ENCODE measurements around the gene ITIH1. TPM values are rescaled to one million over a fixed set of nuclear protein-coding genes. Genes with fewer than 3 reads are reported as not detected.

ITIH1 gene
- total RNA-seq, 1 experiment from 2014 or later = 0.47 TPM

- BruUV-seq (replicated peaks) = no TSS peak
- CTCF ChIA-PET = interaction anchor here (0.7 to 1.2 kb wide), 3 partner anchors 15 to 44 kb away, joined by 3 to 4 read pairs (median 4); partner anchors contain the start of genes ITIH1 and NEK4
- H3K9me3 Mint-ChIP-seq (ENCODE audit: low read depth, unreplicated experiment) = no peaks in the 10 kb centered on the region
Observed at GRCh38 chr3:52792961-52793695, 15.7 kb downstream of the ITIH1 start.

GRCh38 chr3:52793702-52794611, 16.6 kb downstream of the ITIH1 start:
- H3K4me1 Mint-ChIP-seq (ENCODE audit: low read depth, unreplicated experiment) = no peaks in the 10 kb centered on the region
- peaks cover 47% of the 10 kb centered on the region for H3K27me3 Mint-ChIP-seq (ENCODE audit: unreplicated experiment)
- intact Hi-C loops (cut with micrococcal nuclease; ENCODE audit: unreplicated experiment) = no loop called here
- H3K4me3 Mint-ChIP-seq (ENCODE audit: low read depth, unreplicated experiment) = no peak overlapping the region
- no TSS peak for BruUV-seq (replicated peaks)
- no peak overlapping the region for H3K27ac Mint-ChIP-seq (ENCODE audit: unreplicated experiment)
- no peaks in the 10 kb centered on the region for H3K9me3 Mint-ChIP-seq (ENCODE audit: low read depth, unreplicated experiment)
- H3K36me3 Mint-ChIP-seq (ENCODE audit: insufficient read depth, unreplicated experiment) = no peaks in the 10 kb centered on the region
- no peak for DNase-seq
- CTCF ChIA-PET = interaction anchor here (0.7 kb wide), 1 partner anchor 43 kb away, joined by 4 read pairs; no protein-coding TSS in a partner anchor
- TF ChIP-seq CTCF (IDR thresholded peaks at IDR 0.05; ENCODE audit: unreplicated experiment) = no peak

More at GRCh38 chr3:52792961-52793695, 15.7 kb downstream of the ITIH1 start:
- Mint-ChIP-seq H3K36me3 (ENCODE audit: insufficient read depth, unreplicated experiment) (no peaks in the 10 kb centered on the region), H3K27me3 (ENCODE audit: unreplicated experiment) (peaks cover 55% of the 10 kb centered on the region), H3K4me1 (ENCODE audit: low read depth, unreplicated experiment) (no peaks in the 10 kb centered on the region), H3K27ac (ENCODE audit: unreplicated experiment) (no peak overlapping the region), H3K4me3 (ENCODE audit: low read depth, unreplicated experiment) (no peak overlapping the region)
- DNase-seq = no peak
- intact Hi-C loops (cut with micrococcal nuclease; ENCODE audit: unreplicated experiment) = no loop called here
- TF ChIP-seq CTCF (IDR thresholded peaks at IDR 0.05; ENCODE audit: unreplicated experiment) = no peak

GRCh38 chr3:52794612-52795099, 17.3 kb downstream of the ITIH1 start, which contains the start of gene ITIH3:
ITIH3 (plus strand) TSS chr3:52794796; CDS start chr3:52794804, 8 bp downstream.
- no peaks in the 10 kb centered on the region for H3K9me3 Mint-ChIP-seq (ENCODE audit: low read depth, unreplicated experiment)
- no peak within 1 kb of the TSS for H3K27ac Mint-ChIP-seq (ENCODE audit: unreplicated experiment)
- CTCF ChIA-PET = no interaction called here
- no peak for DNase-seq
- peaks cover 40% of the 10 kb centered on the region for H3K27me3 Mint-ChIP-seq (ENCODE audit: unreplicated experiment)
- no peaks in the 10 kb centered on the region for H3K4me1 Mint-ChIP-seq (ENCODE audit: low read depth, unreplicated experiment)
- H3K4me3 Mint-ChIP-seq (ENCODE audit: low read depth, unreplicated experiment) = no peak within 1 kb of the TSS
- no TSS peak for BruUV-seq (replicated peaks)
- TF ChIP-seq CTCF (IDR thresholded peaks at IDR 0.05; ENCODE audit: unreplicated experiment) = no peak
- no peaks in the 10 kb centered on the region for H3K36me3 Mint-ChIP-seq (ENCODE audit: insufficient read depth, unreplicated experiment)
- intact Hi-C loops (cut with micrococcal nuclease; ENCODE audit: unreplicated experiment) = no loop called here

- Mint-ChIP-seq H3K4me1 (ENCODE audit: low read depth, unreplicated experiment) (no peaks in the 10 kb centered on the region), H3K4me3 (ENCODE audit: low read depth, unreplicated experiment) (no peak overlapping the region), H3K9me3 (ENCODE audit: low read depth, unreplicated experiment) (no peaks in the 10 kb centered on the region), H3K36me3 (ENCODE audit: insufficient read depth, unreplicated experiment) (no peaks in the 10 kb centered on the region), H3K27me3 (ENCODE audit: unreplicated experiment) (peaks cover 33% of the 10 kb centered on the region), H3K27ac (ENCODE audit: unreplicated experiment) (no peak overlapping the region)
- no TSS peak for BruUV-seq (replicated peaks)
- TF ChIP-seq CTCF (IDR thresholded peaks at IDR 0.05; ENCODE audit: unreplicated experiment) = no peak
- intact Hi-C loops (cut with micrococcal nuclease; ENCODE audit: unreplicated experiment) = no loop called here
- DNase-seq = no peak
- CTCF ChIA-PET = no interaction called here
Observed at GRCh38 chr3:52795298-52795900, 18.0 kb downstream of the ITIH1 start.
